HG02610 (cell line): ENCODE data around the gene ADAMTS9.
"Not testable (repeated sequence)": the region's sequence is repeated elsewhere in the genome, so short reads cannot be mapped to it uniquely, and the experiment has no call there.

Source experiments
- ATAC-seq: cut with Tn5 transposase; IDR thresholded peaks from one replicate; pipeline ENCODE4 v1.9.1; 2021; ENCODE audit warnings: mild to moderate bottlenecking, moderate library complexity; ENCODE audit not compliant: unreplicated experiment

Gene ADAMTS9

DNA sequence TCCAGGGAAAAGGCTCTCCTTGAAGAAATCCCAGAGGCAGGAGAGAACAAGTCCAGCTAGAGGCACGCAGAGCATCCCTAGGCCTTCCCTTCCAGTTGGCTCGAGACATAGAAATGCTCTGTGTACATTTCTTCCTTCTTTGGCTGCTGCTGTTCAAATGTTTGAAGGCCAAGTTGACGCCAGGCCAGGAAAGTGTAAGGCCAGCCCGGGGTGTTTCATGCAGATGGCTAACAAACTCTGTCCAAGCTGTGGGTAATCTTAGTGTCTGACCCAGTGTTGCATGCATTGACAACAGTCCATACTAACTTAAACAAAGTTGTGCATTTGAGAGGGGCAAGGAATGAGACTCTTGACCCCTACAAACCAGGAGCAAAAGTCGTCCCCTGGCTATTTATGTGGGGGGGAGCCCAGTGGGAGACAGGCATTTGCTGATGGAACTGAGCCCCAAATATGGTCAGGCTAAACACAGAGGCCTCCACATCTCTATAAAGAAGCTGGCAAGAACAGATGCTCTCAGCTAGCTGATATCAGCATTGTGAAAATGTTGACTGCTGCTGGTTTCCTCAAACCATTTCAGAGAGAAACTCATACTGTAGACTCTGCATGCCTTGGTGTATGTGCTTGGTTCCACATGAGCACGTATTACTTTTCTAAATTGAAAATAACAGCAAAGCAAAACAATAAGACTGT lies 139.5 kb downstream of the ADAMTS9 start:
- ATAC-seq: no peak

DNA sequence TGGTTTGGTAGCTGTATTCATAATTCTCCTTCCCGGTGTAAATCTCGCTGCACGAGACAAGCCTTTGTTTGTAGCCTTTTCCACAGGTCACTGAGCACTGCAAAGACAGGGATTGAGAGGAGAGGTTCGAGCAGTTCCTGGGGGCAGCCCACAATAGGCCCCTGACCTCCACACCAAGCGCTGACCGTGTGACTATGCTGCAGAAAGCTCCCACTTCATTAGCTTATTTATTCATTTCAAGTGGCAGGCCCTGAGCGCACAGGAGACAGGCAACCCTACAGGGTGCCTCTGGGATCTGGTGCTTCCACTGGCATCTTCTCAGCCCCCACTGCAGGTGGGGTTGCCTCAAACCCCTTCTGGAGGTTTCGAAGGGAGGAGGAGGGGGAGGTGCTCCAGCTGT lies 140.9 kb downstream of the ADAMTS9 start:
- no peak for ATAC-seq

DNA sequence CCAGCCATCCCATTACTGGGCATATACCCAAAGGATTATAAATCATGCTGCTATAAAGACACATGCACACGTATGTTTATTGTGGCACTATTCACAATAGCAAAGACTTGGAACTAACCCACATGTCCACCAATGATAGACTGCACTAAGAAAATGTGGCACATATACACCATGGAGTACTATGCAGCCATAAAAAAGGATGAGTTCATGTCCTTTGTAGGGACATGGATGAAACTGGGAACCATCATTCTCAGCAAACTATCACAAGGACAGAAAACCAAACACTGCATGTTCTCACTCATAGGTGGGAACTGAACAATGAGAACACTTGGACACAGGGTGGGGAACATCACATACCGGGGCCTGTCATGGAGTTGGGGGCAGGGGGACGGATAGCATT lies 142.6 kb downstream of the ADAMTS9 start:
- ATAC-seq: not testable (repeated sequence)

DNA sequence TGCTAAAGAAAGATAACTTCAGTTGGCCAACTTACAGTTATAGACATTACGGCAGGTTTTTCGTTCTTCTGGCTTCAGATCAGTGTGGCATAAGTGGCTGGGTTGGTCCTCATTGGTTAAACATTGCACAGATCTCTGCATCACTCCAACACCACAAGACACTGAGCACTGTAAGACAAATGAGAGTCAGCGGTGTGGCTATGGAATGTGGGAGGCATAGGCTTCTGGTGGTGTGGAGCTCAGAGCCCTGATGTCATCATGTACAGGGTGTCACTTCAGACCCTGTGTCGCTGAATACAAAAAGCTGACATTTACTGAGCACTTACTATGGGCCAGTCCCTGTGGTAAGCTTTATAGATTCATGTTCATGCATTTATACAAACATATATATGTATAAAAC lies 146.0 kb downstream of the ADAMTS9 start:
- no peak for ATAC-seq

DNA sequence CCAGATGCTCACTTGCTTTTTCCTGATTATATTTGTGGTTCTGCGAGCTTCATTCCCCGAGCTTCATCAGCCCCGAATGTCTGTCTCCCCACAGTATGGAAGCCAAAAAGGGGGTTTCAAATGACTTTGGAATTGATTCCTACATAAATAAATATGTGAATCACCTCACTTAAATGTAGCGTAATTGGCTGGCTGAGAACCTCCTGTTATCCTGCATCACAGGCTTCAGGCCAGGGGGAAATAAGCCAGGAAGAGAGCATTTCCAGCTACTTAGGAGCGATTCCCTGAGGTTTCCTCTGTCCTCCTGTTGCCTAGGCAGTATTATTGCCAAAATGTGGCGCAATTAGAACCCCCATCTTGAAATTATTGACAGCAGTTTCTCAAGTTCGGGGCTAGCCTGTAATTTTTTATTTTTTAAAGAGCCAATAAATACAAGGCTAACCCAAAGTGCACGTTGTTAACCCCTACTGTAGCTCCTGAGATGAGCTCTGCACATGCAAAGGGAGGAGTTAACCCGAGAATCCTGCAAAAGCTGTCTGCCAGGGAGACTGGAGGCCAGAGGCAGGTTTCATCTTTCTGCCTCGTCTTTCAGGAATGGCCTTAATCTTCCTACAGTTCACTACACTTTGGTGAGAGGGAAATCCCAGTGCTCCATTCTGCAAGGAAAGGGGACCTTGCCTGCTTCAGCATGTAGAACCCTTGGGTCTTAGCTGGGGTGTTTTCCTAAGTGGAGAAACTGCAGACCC lies 148.2 kb downstream of the ADAMTS9 start:
- ATAC-seq: no peak

DNA sequence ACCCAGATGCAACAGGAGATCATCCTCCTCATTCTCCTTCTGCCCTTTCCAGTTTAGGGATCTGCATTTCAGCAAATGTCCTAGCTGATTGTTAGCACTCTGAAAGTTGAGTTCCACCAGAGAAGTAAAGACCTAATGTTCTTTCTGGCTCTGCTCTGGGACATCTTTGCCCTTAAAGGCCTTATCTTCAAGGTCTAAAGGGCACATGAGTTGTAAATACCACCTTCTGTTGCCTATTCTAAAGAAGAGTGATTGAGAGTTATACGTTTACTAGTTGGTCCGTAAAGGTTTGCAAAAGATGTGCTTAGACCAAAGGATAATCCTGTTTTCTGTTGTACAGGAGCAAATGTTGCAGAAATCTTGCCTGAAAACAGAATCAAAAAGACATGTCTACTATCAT lies 151.6 kb downstream of the ADAMTS9 start:
- no peak for ATAC-seq

DNA sequence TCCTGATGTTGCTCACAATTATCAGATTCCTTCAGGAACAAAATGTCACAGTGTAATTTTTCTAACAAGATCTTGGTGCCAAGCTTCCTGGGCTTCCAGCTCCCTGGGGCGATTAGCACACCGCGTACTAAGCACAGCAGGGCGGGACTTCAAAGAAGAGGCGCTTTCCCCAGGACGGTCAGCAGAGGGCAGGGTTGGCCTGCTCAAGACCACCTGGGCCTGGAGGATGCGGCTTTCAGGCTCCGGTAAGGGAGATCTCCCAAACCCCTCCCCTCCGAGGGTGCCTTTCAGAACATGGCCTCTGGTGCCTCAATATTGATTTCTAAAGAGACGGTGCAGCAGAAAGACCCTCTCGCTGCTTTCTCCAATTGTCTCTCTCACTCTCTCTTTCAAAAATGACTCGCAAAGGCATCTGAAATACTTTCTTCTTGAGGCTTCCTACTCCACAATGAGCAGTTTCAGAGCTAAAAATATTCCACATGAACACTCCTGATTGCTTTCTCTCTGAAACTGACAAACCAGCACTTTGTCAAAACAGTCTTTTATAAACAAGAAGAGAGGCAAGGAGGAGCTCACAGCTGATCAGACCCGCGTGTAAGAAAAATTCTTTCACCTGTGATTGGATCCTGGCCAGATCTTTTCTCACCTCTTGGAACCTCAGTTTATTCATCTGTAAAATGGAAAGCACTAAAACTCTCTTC lies 154.0 kb downstream of the ADAMTS9 start:
- peak; percentile 99 for ATAC-seq

DNA sequence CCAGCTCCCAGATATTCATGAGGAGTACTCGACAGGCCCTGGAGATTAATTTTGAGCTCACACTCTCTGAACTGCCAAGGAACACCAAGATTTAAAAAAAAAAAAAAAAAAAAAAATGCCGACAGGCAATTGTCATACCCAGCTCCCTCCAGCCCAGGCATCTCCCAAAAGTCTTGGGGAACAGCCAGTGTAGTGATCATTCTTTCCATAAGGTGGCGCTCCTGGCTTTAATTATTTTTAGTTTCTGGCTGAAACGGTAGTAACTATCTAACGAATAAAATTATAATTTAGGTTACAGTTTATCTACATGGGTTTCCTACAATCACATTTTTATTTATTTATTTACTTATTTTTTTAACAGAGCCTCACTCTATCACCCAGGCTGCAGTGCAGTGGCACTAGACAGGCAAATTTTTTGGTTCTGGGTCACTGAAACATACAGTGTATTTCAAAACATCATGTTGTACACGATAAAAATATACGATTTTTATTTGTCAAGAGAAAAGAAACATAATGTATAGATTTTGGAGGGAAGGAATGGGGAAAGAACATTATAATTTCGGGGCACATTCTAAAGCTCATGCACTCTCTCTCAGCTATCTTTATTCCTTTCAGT lies 157.3 kb downstream of the ADAMTS9 start:
- ATAC-seq: no peak

DNA sequence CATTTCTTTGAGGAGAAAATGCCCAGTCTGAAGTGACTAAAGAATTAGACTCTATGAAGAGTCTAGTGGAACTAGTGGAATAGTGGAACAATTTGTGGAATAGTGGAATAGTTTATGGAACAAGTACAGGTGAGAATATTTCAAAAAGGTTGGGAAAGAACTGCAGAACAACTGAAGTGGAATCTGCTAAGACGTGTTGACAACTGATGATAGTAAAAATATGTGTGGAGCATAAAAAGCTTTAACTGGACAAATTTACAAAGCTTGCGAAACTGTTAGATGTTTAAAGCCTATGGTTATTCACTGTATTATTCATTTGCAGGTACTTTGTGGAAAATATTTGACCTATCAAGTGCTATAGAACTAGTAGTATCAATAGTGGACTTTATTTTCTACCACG lies 164.5 kb downstream of the ADAMTS9 start:
- ATAC-seq: no peak

DNA sequence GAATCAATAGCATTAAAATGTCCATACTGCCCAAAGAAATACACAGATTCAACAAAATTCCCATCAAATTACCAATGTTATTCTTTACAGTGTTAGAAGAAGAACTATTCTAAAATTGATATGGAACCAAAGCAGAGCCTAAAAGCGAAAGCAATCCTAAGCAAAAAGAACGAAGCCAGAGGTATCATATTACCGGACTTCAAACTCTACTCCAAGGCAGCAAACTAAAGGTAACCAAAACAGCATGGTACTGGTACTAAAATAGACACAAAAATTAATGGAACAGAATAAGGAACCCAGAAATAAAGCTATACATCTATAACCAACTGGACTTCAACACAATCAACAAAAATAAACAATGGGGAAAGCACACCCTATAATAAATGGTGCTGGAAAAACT lies 167.5 kb downstream of the ADAMTS9 start:
- ATAC-seq: no peak

DNA sequence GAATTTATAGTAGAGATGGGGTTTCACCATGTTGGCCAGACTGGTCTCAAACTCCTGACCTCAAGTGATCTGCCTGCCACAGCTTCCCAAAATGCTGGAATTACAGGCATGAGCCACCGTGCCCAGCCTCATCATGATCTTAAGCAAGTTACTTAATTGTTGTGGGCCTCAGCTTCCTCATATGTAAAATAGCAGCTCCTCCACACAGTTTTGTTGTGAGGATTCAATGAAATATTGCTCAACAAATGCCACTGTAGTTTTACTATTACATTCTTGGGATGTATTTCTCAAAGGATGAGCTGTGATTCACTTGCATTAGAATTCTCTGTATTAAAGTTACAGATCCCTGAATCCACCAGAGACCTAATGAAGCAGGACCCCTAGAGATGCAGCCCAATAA lies 168.8 kb downstream of the ADAMTS9 start:
- ATAC-seq: no peak

DNA sequence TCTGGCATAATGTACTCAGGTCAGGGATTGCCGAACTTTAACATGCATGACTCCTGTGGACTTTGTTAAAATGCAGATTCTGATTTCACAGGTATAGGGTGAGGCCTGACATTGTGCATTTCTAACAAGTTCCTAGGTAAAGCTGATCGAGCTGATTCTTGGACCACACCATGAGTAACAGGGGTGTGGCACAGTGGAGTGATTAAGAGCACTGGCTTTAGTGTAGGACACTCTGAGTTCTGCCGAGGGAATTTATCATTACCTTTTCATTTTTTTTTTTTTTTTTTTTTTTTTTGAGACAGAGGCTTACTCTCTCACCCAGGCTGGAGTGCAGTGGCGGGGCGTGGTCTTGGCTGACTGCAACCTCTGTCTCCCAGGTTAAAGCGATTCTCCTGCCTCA lies 169.3 kb downstream of the ADAMTS9 start:
- no peak for ATAC-seq

DNA sequence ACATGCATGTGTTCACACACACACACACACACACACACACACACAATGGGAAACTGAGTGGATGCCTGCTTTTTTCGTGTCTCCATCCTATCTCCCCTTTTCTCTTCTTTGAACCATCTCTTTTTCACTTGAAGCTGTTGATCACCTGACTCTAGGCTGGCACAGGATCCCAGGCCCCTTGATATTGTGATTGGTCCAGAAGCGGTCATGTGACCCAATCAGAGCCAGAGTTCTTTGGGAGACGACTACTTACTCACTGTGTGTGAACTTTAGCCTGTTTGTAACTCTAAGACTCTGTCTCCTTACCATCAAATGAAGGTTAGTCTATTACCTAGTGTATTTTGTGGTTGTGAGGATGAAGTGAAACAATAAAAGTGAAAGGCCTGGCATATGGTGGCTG lies 172.9 kb downstream of the ADAMTS9 start:
- no peak for ATAC-seq

DNA sequence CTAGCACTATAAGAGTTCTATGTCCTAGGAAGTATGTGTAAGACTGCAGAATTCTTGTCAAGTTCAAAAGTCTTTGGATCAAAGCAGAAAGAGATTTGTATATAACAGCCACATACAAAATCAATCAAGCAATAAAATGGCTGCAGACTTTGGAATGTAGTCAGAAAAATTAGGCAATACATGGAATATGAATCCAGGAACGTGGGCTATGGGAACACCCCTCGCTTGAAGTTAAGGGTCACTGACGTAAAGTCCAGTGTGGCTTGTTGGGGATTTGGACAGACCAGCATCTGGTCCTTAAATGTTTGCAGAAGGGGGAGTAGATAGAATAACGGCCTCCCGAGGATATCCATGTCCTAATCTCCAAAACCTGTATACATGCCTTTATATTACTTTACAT lies 178.6 kb downstream of the ADAMTS9 start:
- ATAC-seq: no peak

DNA sequence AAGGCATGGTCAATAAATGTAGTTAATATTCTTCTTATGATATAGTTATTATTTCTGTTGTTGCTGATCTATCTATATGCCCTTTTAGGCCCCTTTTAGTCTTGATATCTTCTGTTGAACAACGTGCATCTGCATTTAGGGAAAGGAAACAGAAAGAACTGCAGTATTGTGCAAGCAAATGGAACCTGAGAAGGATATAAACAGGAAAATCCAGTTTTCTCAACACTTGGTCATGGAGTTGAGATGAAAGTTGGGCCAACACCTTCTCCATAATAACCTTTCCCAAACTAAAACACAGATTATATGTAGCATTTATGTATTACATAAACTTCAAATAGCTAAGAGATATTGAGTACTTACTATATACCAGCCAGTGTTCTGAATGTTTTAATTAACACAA lies 179.7 kb downstream of the ADAMTS9 start:
- ATAC-seq: no peak

DNA sequence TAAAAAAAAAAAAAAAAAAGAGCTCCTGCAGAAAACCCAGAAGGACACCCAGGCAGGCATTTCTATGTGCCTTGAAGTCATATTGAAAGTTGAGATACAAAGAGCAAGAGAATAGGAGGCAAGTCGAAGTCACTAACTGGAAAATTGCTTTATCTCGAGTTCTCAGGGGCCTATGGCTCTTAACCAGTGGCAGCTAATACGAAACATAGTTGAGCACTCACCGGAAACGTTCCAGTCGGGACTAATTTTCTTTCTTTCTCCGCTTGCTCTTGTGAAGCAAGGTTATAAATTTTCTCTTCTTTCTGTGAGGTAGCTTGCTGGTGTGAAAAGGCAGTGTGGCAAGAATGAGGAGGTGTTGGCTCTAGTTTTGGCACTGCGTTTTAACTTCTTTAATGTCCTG lies 181.5 kb downstream of the ADAMTS9 start:
- ATAC-seq: no peak

DNA sequence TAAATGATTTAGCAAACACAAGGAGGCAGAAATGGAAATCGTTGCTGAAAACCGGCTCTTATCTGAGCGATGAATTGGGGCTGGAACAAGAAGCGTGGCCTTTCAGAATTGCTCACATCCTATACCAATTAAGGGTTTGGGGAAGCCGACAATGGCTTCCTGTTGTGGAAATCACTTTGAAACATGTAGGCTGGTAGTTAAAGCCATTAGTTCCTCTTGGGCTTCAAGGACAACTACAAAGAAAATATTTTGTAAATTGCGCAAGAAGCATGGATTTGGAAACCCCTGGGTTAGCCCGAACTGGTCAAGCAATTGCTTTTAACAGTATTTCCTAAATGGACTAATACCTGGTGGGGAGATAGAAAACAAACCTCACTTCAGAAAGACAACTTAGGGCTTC lies 182.4 kb downstream of the ADAMTS9 start:
- ATAC-seq: no peak

DNA sequence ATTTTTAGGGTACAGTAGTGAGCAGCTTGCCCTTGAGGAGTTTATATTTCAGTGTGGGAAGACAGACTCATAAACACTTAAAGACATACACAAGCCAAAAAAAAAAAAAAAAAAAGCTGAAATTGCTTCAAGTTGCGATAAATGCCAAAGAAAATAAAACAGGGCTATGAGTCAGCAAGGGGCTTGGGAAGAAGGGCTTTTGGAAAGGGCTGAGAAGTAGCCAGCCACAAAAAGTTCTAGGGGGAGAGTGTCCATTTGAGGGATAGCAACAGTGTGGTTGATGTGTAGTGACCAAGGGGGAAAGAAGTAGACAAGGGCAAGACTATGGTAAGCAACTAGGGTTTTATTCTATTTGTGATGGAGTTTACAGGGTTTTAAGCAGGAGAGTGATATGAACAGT lies 185.5 kb downstream of the ADAMTS9 start:
- ATAC-seq: no peak

DNA sequence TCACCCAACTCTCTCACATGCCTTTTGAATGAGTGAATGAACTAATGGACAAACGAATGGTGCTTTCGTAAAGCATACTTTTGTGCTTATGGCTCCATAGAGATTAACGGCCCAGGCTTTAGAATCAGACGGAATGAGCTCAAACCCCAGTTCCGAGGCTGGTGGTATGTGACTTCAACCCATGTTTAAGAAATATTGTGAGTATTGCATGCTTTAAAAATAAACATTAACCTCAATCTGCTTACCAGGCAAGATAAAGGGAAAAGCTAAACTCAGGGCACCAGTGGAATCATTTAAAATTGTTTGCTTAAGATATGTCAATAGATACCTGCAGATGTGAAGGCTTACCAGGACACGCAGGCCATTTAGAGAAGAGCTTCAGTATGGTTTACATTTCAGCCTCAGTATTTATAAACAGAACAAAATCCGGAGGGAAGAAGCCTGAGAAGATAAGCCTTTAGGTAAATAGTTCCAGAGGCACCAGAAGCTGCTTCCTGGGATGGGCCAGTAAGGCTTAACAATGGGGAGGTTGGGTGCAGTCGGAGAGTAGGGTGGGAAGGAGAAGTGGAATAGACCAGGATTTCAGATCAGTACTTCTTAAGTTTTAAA lies 186.4 kb downstream of the ADAMTS9 start:
- ATAC-seq: no peak

DNA sequence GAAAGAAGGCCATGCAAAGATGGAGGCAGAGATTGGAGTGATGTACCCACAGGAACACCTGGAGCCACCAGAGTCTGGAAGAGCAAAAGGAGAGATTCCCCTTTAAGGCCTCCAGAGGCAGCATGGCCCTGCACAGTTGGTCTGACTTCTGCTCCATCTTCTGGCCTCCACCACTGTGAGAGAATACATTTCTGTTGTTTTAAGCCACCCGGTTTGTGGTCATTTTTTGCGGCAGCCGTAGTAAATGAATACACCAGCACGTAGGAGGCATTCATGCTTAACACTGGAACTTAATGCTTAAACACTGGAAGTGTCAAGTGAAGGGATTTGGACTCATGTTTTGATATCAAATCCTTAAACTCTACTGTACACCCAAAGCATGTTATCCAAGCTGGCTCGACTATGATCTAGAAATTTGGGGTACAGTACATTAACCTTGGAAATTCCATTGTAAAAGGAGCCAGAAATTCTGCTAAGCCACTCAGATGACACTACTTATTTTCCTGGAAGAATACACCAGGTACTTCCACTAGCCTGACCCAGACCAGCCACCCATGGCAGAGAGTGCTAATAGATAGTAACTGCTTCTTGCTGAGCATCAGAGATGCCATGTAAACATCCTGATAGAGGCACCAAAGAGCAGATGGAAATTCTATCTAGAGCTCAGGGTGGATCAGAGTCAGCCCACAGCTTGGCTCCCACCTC lies 190.9 kb downstream of the ADAMTS9 start:
- no peak for ATAC-seq
